Panc1 (cell line): ENCODE data around the gene SNORC.

Source experiments
- CTCF ChIP-seq: fragments of 450-650 bp; IDR thresholded peaks from 2 replicates; pipeline ENCODE4 v1.5.1; 2017; ENCODE audit warnings: mild to moderate bottlenecking
- POLR2AphosphoS5 ChIP-seq: IDR thresholded peaks from 2 replicates; pipeline ENCODE4 v1.6.1; 2012; ENCODE audit warnings: mild to moderate bottlenecking, low read depth, low read length, moderate library complexity
- SIN3A ChIP-seq: IDR thresholded peaks from 2 replicates; pipeline ENCODE4 v1.6.1; 2012; ENCODE audit warnings: low read depth, mild to moderate bottlenecking, low read length, moderate library complexity, borderline replicate concordance; ENCODE audit not compliant: insufficient read depth
- TCF7L2 ChIP-seq: IDR thresholded peaks from 2 replicates; pipeline ENCODE4 v1.6.1; 2011; ENCODE audit warnings: mild to moderate bottlenecking, low read depth, low read length, inconsistent platforms

- no peak for TF ChIP-seq SIN3A
- no peak for TF ChIP-seq CTCF
- TF ChIP-seq POLR2AphosphoS5: no peak
- no peak for TF ChIP-seq TCF7L2
These were observed 22.2 kb downstream of the SNORC start for GRCh38 chr2:232892221-232892620.
